ENCODE data around the gene ARAP3.

GRCh38 chr5:141668601-141669265 lies 13.3 kb downstream of the ARAP3 start:
- TF ChIP-seq CTCF (IDR thresholded peaks at IDR 0.05; ENCODE audit: extremely low read depth in 1 of 2, insufficient read depth in 1 of 2, low read depth in 1 of 2, low read length in 2 of 2) (no peak), EZH2 (IDR thresholded peaks at IDR 0.05; ENCODE audit: borderline replicate concordance, low read depth, low read length, severe bottlenecking) (no peak), POLR2A (IDR thresholded peaks at IDR 0.05; ENCODE audit: low read depth, low read length) (no peak)

Measured in endothelial cell of umbilical vein (primary cell).